Retina (tissue), 1 donor: ENCODE data around the gene LNX1.

Experiments
- DNase-seq: peaks from one replicate; pipeline ENCODE4 v3.0.0-alpha.2; 2016

LNX1 gene

DNA sequence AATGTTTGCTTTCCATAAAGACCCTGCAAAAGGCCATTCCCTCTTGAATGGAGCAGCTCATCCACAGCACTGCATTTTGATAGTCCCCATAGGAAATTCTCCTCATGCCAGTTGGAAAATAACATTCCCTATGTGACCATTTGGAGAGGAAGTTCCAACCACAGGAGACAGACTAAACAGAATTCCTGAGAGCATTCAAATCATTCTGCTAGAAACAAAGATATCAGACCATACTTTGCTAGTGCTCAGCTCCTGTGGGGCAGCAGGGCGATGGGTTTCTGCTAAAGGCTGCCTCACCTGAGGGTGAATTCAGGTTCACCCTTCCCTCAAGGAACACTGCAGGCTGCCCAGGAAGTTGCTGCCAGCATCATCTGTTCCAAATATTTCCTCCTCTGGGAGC, 58.8 kb downstream of the LNX1 start:
- DNase-seq: no peak

DNA sequence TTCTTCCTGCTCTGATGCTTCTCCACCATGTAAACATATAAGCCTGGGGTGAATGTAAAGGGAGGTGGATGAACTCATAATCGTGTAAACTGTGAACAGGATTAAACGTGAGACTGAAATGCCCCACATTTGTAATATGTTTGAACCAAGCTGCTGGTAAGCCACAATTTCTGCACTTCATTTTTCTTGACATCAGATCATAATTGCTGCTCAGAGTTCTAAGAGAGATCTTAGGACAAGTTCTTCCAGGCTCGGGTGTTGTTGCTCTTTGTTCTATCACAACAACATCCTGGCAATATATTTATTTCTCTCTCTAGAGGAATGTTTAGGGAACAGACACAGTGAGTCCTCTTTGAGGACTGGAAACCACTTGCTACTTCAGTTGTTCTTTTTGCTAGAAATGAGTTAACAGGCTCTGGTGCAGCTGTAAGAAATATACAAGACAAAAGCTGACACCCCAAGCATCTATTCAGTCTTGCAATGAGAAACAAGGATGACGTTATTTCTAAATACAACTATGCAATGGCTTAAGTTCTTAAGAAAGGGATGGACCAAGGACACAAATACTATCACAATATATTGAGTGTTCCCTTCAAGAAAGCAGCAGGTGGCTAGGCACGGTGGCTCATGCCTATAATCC, 59.6 kb downstream of the LNX1 start:
- no peak for DNase-seq

DNA sequence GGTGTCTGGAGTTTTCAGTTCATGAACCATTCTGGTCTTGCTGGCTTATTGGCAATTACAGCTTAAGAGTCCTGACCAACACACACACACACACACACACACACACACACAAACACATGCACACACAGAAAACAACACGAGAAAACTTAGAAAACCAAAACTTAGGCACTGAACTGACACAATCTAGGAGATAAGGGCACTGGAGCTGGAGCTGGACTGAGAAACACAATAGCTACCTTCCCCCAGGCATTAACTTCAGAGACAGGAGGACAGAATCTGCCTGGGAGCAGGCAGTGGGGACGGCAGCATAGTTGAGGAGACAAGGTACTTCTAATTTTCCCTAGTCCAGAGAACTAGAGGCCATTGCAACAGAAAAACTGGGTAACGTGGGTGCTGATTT, 62.3 kb downstream of the LNX1 start:
- no peak for DNase-seq

DNA sequence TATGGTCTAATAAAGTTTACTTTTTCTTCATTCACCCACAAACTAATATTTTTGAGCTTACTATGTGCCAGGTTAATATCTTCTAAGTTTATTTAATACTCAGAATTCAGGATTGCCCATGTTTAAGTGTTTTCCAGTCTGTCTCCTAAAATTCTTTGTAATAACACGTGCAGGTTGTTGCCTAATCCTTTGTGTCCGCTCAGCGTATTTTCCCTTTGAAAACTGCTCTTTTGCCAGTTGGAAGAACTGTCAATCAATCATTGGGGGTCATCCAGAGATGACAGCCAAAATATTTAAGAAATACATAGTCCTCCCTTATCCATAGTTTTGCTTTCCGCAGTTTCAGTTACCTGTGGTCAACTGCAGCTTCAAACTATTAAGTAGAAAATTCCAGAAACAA, 63.4 kb downstream of the LNX1 start:
- DNase-seq: no peak

DNA sequence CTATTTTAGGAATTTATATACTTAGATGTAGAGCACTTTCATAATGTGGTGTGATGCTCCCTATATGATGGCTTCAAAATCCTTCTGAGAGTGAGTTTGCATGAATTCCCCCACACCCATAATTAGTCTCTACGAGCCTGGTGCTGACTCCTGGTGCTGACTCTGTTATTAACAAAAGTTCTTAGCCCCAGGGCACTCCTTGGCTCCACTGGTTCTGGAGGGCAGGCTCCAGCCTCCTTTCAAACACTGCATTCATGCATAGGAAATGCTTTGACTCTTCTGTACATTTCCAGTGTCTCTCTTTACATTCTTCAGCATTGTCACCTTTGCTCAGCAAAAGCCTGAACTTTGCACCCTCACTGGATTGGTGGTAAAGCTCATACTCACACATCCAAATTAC, 64.0 kb downstream of the LNX1 start:
- no peak for DNase-seq

DNA sequence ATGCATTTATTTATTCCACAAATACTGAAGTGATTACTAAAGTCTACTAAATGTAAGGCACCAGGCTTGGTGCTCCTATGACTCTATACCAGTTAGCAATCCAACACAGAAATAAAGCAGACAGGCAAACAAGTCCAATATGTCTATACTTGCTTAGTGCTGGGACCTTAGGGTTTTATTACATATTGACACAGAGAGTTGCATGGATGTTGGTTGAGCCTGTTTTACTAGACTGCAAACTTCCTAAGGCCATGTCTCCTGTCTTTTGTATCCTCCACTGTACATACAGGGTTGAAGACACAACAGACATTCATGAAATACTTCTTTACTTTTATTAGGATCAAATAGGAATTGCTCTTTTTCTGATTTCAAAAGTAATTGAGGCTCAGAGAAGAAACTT, 69.0 kb downstream of the LNX1 start:
- no peak for DNase-seq

DNA sequence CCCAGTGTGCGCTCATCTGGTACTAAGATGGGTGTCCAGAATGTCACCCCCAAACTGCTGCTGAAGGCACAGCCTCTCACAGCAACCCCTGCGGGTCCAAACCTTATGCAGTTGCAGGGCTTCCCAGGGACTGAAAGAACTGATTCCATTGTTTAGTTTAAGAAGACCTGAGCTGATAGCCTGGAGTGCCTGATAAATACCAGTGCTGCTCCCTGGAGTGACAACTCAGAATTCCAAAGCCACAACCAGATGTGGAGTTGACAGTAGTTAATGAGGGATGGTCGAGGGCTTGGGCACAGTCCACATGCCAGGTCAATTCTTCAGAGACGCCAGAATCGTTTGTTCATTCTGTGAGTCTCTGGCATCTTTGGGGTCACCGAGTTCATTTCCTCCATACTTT, 71.2 kb downstream of the LNX1 start:
- peak; percentile 28 for DNase-seq

DNA sequence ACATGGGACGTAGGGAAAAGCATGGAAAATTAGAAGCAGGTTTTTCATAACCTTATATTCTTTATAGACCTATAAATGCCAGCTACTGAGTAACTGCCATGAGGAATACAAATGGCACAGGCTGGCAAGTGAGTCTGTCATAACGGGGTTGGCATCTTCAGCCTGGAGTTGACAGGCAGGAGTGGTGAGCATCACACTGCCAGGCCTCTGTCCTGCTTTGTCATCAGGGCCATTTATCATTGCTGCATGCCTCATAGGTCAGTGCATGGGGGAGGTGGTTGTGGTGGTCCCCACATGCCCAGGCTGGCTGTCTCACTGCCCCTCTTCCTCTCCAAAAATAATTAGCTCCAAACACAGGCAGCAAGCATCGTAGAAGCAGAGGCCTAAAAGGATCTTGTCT, 72.5 kb downstream of the LNX1 start:
- DNase-seq: no peak

DNA sequence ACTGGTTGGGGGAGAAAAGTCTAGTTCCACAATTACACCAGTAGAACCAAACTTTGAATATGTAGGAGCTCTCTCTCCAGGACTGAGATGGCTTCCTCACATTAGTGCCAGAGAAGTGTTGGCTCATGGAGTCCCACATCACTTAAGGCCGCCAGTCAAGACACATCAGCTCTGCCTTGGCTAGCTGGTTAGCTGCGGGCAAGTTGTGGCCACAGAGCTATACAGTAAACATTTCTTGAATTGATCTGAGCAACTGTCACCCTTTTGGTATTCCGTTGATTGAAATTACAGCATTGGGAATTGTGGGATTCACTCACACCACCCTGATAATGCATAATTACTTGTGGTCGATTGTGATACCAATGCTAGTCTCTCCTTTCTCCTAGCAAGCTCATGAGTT, 76.2 kb downstream of the LNX1 start:
- no peak for DNase-seq

DNA sequence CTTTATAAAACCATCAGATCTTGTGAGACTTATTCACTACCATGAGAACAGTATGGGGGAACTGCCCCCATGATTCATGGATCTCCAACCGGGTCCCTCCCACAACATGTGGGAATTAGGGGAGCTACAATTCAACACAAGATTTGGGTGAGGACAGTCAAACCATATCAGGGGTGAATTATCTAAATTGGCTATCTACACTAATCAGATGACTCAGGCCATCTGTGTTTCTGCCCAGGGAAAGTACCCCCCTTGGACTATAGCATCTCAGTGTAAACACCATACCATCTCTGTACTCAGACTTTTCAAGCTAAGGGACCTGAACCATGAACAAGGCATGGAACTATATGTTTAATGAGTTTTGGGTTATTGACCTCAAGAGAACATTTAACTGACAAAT, 76.8 kb downstream of the LNX1 start:
- DNase-seq: no peak

DNA sequence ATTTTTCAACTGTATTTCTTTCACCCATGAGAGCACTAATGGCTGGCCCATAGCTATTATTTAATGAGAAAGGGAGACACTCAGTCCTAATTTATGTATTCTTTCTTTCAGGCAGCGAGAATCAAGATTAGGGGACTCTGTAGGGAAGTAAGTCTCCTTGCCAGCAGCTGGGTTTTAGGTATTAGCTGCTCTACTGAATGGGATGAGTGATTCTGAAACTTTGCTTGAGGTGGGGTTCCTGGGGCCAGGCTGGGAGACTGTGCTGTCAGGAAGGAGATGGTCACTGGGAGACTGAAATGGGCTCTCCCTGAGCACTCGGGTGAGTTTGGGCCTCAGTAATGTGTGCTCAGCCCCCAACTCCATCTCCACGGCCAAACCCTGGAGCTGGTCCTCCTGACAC, 78.7 kb downstream of the LNX1 start:
- DNase-seq: no peak

DNA sequence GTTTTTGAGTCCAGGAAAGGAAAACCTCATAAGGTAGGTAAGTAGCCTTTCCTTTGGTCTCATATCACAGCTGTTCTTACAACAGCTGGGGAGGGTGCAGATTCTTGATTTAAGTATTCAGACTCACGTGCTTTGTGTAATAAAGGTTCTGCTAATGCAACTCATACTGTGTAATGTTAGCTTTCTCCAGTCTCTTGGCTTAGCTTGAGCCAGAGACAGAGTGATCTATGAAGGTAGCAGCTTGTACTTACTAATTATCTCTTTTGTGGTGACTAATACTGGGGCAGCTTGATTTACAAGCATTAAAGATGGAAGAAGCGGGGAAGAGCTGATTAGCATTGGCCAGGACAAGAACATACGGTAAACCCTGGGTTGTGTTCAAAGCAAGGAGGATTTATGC, 80.3 kb downstream of the LNX1 start:
- no peak for DNase-seq

DNA sequence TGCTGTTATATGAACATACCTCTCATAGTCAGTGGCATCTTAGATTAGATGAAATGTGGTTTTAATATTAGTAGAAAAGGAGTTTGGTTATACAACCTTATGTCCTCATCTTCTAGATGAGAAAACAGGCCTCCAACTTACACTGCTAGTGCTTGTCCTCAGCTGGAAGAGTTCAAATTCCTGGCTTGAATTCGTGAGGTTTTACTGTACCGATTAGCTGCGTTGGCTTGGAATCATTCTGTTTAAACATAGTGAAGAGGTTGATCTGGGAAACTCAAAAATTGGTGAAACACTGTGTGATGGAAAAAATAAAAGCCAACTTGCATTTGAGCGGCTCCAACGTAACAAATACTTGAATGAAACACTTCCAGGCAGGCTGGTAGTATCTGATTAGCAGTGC, 81.0 kb downstream of the LNX1 start:
- no peak for DNase-seq

DNA sequence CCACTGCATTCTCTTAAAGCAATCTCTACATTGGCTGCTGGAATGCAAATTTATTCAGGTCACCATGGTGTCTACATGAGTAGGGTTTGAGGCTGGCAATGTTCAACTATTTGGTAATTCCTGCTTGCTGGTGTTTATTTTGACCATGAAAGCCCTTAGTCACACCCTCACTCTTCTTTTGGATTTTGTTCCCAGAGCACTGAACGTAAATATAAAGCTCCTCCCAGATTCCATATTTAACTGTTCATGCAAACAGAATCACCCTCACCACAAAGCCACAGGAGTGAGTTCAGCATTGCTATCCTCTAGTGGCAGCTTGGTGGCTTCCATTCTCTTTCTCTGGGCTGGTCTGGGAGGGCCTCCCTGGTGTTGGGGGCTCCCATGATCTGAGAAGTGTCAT, 82.8 kb downstream of the LNX1 start:
- DNase-seq: no peak

DNA sequence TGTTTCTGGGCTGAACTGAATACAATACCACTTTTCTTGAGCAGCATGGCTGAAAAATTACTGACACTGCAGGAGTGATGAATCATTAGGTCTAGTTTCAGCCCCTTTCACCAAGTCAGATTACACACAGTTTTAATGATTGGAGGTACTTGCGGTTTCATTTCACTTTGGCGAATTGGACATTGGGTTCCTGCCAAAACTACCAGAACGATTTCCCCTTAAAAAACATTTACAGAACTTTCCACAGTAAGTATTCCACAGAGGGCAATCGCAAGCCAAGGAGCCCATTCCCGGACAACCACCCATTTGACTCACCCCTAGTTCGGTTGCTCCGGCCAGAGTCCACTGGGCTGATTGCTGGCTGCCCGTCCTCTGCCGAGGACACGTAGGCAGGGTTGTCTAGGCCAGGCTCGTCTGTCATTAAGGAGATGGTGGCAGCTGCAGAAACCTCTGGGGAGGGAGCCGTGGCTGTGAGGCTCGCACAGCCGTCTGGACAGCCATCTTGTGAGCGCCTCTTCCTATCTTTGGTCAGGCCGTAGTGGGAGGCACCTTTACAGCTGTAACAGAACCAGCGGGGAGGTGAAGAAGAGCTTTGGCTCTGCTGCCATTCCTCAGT, 83.5 kb downstream of the LNX1 start:
- DNase-seq: no peak

DNA sequence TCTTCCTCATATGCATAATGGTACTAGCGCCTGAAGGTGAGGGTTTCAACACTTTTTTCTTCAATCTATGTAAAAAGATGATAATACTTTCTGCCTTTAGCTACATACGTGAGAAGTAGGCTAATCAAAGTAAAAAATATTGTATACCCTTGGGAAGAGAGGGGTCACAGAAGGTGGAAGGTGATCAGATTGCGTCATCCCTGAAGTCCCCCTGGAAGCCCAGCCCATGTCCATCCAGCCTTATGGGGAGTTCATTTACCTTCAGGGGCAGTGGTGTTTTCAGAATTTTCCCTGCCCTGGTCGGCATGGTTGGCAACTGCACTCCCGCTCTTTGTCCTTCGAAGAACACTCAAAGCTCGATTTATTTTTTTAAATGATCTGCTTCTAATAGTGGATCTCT, 84.2 kb downstream of the LNX1 start:
- DNase-seq: no peak

DNA sequence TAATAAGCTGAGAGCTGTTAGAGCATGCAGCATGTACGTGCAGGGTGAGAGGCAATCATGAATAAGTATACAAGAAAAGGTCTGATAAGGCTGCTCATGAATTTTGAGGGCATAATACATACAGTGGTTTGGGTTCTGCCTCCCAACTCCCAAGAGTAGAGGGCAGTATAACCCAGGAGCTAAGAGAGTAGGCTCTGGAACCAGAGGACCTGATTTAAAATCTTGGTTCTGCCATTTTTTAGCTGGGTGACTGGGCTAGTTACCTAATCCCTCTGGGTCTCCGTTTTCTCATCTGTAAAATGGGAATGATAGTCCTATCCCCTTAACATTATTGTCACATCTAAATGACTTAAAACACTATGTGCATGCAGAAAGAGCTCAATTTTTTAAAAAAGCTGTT, 85.3 kb downstream of the LNX1 start:
- DNase-seq: no peak

DNA sequence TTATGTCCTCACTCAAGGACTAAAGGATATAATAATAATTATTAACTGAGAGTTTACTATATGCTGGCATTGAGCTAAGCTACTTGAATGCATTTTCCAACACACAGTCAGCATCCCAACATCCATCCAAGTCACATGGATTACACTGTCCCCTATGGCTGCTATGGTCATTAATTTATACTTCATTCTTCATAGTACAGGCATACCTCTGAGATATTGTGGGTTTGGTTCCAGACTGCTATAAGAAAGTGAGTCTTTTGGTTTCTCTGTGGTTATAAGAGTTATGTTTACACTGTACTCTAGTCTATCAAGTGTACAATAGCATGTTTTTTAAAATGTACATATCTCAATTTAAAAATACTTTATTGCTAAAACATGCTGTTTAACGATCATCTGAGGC, 89.2 kb downstream of the LNX1 start:
- no peak for DNase-seq

DNA sequence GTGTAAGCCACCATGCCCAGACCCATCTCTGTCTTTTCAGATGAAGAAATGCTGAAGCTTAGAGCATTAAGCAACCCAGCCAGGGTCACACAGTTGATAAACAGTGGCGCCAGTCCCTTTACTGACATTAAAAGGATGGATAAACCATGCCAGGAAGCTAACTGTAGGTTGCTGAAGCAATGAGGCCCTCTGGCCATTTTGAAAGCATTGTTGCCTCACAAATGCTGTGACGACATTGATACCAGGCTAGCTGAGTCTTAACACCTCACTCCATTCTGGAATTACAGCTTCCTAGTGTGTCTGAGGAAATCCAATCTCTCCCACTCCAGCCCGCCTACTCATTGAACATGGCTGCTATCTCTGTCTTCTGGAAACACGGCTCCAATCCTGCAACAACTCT, 89.7 kb downstream of the LNX1 start:
- DNase-seq: no peak

DNA sequence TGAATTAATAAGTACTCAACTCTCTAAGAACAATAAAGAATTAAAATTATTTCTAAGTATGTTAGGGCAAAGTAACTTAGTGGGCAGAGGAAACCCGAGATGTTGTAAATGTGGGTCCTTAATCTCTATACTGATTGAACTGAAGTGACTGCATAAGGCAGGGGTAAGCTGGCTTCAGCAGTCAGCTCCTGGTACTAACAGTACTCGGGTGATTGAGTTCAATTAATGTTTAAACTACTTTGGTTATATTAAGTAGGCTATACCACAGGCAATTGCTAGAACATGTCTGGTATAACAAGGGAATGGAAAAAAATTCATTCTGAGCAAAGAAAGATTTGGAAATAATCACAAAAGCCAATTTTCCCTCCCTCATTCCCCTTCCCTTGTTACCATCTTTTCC, 90.7 kb downstream of the LNX1 start:
- no peak for DNase-seq

DNA sequence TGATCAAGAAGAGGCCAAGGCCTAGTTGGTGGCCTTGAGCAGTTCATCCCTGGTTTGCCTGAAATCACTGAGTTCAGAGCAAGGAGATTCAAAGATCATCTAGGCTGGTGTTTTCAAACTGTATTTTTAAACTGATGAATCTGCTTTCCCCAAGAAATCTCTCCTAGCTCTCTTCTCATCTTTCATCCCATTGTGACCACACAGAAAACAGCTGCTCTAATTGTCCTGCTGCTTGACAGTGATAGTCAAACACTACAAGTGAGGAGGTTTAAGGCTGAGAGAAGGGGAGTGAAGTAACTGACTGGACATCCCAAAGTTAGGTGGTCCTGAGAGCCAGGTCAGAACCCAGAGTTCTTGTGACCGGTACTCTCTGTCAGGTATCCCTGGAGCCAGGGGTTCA, 91.5 kb downstream of the LNX1 start:
- no peak for DNase-seq

DNA sequence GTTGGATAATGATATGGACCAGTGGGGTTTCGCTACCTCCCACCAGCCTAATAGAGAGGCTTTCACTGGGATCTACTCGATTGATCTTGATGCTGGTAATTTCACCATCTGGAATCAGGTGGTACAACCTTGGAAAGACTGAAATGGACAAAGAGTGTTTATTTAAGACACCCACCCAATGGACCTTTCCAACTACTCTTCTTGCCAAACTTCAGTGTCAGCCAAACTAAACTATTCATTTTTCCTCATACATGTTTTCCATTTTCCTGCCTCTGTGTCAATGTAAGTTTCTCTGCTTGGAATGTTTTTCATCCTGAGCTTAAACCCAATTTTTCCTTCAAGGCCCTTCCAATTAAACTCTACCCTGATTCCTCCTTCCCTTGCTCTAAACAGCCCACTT, 92.6 kb downstream of the LNX1 start:
- no peak for DNase-seq

DNA sequence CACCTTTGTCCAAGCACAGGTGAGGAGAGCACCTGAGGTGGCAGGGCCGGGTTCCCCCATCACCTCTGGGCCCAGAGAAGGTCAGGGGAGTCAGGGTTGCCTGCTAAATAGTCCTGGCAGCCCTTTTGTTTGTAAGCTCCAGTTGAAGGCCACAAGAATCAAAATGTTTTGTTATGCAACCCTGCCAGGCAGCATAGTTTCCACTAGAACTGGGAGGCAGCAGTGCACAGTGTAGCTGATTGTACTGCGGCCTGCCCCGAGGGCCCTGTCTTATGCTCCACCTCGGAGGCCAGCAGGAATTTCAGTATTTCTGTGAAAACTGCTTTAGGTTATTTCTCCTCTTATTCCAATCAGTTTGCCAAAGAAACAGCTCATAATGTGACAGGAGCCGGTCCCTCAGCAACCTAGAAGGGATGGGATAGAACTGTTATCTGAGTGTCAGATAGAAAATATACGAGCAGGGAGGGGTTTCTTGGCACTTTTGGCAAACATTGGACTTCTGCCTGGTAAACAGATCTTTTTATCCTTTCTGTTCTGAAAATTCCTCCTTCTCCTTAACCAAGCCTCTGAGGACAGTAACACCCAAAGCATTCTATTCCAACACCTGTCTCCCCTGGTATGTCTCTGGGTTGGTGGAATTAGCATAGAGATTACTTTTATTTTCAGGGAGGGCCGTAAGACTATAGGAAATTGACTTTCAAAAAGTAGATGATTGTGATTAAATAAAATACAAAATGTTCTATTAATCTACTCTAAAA, 93.6 kb downstream of the LNX1 start:
- DNase-seq: no peak

DNA sequence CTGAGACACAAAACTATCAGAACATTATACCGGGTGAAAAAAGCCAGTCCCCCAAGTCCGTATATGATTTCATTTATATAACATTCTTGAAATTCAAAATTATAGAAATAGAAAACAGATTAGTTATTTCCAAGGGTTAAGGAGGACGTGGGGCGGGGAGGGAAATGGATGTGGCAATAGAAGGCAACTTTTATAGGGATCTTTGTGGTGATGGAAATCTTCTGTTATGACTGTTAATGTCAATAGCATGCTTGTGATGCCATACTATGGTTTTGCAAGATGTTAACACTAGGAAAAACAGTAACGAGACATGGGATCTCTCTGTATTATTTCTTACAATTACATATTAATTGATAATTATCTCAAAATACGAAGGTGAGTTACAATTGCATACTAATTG, 96.4 kb downstream of the LNX1 start:
- DNase-seq: no peak
